ENCODE measurements around the gene SMAD6. TPM values are rescaled to one million over a fixed set of nuclear protein-coding genes. Genes with fewer than 3 reads are reported as not detected.
A peak's percentile ranks its signal among the peaks of the same experiment; 100 is the strongest.

SMAD6 gene
- total and polyA plus RNA-seq, 9 of the 15 experiments (the other 6 are each of a cell fraction or from before 2014, with no cell fraction given), result 0.10 to 15.5 (median 3.7) TPM

DNA sequence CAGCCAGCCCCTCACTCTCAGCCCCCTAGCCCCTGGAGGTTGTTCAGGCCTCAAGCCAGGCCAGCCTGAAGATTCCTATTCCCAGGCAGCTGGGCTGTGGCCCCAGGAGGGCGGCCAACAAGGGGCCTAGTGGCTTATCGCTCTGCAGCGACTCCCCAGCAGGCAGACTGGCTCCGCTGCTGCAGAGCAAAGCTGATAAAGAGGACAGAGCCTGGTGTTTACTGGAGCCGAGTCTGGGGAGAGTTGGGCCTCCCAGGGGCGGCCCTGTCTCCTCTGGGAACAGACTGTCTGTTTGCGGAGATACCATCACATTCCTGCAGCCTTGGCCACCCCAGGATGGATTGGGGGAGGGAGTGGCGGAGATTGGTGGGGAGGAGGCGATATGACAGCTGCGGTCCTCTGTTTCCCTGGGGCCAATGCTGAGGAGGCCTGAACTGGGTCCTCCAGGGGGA is 22.4 kb upstream of the SMAD6 start (continued):
- TF ChIP-seq, protein P1, sequence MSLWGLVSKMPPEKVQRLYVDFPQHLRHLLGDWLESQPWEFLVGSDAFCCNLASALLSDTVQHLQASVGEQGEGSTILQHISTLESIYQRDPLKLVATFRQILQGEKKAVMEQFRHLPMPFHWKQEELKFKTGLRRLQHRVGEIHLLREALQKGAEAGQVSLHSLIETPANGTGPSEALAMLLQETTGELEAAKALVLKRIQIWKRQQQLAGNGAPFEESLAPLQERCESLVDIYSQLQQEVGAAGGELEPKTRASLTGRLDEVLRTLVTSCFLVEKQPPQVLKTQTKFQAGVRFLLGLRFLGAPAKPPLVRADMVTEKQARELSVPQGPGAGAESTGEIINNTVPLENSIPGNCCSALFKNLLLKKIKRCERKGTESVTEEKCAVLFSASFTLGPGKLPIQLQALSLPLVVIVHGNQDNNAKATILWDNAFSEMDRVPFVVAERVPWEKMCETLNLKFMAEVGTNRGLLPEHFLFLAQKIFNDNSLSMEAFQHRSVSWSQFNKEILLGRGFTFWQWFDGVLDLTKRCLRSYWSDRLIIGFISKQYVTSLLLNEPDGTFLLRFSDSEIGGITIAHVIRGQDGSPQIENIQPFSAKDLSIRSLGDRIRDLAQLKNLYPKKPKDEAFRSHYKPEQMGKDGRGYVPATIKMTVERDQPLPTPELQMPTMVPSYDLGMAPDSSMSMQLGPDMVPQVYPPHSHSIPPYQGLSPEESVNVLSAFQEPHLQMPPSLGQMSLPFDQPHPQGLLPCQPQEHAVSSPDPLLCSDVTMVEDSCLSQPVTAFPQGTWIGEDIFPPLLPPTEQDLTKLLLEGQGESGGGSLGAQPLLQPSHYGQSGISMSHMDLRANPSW (CRISPR knock-in tag; IDR thresholded peaks at IDR 0.05), result no peak
- TF ChIP-seq, protein P2, sequence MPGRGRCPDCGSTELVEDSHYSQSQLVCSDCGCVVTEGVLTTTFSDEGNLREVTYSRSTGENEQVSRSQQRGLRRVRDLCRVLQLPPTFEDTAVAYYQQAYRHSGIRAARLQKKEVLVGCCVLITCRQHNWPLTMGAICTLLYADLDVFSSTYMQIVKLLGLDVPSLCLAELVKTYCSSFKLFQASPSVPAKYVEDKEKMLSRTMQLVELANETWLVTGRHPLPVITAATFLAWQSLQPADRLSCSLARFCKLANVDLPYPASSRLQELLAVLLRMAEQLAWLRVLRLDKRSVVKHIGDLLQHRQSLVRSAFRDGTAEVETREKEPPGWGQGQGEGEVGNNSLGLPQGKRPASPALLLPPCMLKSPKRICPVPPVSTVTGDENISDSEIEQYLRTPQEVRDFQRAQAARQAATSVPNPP (IDR thresholded peaks at IDR 0.05; ENCODE audit: borderline replicate concordance, insufficient read depth, insufficient read length), result no peak
- TF ChIP-seq ZNF507 (tag; conservative IDR thresholded peaks at IDR 0.05) (no peak), CBFB (CRISPR knock-in tag; IDR thresholded peaks at IDR 0.05) (no peak), ZNF717 (CRISPR knock-in tag; IDR thresholded peaks at IDR 0.05) (no peak)
- TF ChIP-seq, protein P3, sequence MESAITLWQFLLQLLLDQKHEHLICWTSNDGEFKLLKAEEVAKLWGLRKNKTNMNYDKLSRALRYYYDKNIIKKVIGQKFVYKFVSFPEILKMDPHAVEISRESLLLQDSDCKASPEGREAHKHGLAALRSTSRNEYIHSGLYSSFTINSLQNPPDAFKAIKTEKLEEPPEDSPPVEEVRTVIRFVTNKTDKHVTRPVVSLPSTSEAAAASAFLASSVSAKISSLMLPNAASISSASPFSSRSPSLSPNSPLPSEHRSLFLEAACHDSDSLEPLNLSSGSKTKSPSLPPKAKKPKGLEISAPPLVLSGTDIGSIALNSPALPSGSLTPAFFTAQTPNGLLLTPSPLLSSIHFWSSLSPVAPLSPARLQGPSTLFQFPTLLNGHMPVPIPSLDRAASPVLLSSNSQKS (CRISPR knock-in tag; IDR thresholded peaks at IDR 0.05), result no peak
- TF ChIP-seq, protein P4, sequence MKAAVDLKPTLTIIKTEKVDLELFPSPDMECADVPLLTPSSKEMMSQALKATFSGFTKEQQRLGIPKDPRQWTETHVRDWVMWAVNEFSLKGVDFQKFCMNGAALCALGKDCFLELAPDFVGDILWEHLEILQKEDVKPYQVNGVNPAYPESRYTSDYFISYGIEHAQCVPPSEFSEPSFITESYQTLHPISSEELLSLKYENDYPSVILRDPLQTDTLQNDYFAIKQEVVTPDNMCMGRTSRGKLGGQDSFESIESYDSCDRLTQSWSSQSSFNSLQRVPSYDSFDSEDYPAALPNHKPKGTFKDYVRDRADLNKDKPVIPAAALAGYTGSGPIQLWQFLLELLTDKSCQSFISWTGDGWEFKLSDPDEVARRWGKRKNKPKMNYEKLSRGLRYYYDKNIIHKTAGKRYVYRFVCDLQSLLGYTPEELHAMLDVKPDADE (conservative IDR thresholded peaks at IDR 0.05; ENCODE audit: control insufficient read depth, low read depth, low read length), result peak; percentile 89
- TF ChIP-seq, protein P5, sequence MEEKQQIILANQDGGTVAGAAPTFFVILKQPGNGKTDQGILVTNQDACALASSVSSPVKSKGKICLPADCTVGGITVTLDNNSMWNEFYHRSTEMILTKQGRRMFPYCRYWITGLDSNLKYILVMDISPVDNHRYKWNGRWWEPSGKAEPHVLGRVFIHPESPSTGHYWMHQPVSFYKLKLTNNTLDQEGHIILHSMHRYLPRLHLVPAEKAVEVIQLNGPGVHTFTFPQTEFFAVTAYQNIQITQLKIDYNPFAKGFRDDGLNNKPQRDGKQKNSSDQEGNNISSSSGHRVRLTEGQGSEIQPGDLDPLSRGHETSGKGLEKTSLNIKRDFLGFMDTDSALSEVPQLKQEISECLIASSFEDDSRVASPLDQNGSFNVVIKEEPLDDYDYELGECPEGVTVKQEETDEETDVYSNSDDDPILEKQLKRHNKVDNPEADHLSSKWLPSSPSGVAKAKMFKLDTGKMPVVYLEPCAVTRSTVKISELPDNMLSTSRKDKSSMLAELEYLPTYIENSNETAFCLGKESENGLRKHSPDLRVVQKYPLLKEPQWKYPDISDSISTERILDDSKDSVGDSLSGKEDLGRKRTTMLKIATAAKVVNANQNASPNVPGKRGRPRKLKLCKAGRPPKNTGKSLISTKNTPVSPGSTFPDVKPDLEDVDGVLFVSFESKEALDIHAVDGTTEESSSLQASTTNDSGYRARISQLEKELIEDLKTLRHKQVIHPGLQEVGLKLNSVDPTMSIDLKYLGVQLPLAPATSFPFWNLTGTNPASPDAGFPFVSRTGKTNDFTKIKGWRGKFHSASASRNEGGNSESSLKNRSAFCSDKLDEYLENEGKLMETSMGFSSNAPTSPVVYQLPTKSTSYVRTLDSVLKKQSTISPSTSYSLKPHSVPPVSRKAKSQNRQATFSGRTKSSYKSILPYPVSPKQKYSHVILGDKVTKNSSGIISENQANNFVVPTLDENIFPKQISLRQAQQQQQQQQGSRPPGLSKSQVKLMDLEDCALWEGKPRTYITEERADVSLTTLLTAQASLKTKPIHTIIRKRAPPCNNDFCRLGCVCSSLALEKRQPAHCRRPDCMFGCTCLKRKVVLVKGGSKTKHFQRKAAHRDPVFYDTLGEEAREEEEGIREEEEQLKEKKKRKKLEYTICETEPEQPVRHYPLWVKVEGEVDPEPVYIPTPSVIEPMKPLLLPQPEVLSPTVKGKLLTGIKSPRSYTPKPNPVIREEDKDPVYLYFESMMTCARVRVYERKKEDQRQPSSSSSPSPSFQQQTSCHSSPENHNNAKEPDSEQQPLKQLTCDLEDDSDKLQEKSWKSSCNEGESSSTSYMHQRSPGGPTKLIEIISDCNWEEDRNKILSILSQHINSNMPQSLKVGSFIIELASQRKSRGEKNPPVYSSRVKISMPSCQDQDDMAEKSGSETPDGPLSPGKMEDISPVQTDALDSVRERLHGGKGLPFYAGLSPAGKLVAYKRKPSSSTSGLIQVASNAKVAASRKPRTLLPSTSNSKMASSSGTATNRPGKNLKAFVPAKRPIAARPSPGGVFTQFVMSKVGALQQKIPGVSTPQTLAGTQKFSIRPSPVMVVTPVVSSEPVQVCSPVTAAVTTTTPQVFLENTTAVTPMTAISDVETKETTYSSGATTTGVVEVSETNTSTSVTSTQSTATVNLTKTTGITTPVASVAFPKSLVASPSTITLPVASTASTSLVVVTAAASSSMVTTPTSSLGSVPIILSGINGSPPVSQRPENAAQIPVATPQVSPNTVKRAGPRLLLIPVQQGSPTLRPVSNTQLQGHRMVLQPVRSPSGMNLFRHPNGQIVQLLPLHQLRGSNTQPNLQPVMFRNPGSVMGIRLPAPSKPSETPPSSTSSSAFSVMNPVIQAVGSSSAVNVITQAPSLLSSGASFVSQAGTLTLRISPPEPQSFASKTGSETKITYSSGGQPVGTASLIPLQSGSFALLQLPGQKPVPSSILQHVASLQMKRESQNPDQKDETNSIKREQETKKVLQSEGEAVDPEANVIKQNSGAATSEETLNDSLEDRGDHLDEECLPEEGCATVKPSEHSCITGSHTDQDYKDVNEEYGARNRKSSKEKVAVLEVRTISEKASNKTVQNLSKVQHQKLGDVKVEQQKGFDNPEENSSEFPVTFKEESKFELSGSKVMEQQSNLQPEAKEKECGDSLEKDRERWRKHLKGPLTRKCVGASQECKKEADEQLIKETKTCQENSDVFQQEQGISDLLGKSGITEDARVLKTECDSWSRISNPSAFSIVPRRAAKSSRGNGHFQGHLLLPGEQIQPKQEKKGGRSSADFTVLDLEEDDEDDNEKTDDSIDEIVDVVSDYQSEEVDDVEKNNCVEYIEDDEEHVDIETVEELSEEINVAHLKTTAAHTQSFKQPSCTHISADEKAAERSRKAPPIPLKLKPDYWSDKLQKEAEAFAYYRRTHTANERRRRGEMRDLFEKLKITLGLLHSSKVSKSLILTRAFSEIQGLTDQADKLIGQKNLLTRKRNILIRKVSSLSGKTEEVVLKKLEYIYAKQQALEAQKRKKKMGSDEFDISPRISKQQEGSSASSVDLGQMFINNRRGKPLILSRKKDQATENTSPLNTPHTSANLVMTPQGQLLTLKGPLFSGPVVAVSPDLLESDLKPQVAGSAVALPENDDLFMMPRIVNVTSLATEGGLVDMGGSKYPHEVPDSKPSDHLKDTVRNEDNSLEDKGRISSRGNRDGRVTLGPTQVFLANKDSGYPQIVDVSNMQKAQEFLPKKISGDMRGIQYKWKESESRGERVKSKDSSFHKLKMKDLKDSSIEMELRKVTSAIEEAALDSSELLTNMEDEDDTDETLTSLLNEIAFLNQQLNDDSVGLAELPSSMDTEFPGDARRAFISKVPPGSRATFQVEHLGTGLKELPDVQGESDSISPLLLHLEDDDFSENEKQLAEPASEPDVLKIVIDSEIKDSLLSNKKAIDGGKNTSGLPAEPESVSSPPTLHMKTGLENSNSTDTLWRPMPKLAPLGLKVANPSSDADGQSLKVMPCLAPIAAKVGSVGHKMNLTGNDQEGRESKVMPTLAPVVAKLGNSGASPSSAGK (IDR thresholded peaks at IDR 0.05), result no peak

All from K562 (cell line).